Renal cortex interstitium (tissue), 11 donors: ENCODE measurements around the gene SSH2. TPM values are rescaled to one million over a fixed set of nuclear protein-coding genes. Genes with fewer than 3 reads are reported as not detected.
"Not testable (repeated sequence)": the region's sequence is repeated elsewhere in the genome, so short reads cannot be mapped to it uniquely, and the experiment has no call there.

Source experiments
- DNase-seq, 11 donors: peaks; one replicate each; pipeline ENCODE4 v3.0.0-alpha.2; 2013; ENCODE audit warnings: low read depth in 9 of 11, low spot score in 4 of 11; ENCODE audit errors: extremely low read depth in 1 of 11
- polyA plus RNA-seq, 3 donors: library from polyadenylated mRNA; unstranded; fragments of 120-200 nt; gene quantifications; one replicate each; pipeline ENCODE4 v1.2.1, GENCODE V29; 2013; ENCODE audit not compliant: insufficient read length in 3 of 3

SSH2 gene
- polyA plus RNA-seq, 3 donors: 16.1 to 19.7 (median 16.5) TPM

DNA sequence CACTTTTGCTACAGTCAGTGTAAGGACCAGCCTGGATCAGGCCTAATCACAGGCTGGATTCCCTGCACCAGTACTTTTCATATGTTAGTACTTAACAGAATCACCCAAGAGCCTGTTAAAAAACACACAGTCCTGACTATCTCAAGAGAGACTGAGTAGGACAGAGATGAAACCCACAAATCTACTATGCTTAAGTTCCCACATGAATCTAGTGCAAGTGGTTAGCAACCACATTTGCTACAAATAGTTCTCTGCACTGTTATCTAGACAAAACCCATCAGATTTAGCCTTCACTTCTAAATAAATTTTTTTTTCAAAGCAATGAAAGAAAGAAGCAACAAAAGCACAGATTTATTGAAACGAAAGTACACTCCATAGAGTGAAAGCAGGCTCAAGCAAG is 38.9 kb downstream of the SSH2 start:
- DNase-seq: no peak

DNA sequence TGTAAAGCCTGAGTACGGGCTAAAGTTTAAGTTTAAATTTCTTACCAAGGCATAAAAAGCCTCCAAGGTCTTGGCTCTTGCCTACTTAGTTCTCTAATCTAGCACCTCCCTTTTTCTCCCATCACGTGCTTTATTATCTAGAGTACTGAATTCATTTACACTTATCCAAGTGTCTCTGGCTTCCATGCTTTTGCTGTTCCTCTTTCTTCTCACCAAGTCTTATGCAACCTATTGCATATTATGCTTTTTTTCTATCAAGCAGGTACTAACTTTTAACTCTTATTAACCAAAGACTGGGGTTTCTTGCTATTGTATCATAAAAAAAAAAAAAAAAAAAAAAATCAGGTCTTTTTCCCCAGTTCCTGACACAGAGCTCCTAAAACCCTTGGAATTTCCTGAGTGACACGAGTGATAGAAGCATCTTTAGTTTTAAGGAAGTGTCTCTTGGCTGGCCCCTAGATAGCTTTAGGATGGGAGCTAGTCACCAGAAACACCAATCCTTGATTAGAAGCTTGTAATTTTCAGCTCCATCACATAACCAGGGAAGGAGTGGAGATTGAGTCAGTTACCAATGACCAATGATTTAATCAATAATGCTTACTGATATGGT is 44.9 kb downstream of the SSH2 start:
- no peak for DNase-seq

DNA sequence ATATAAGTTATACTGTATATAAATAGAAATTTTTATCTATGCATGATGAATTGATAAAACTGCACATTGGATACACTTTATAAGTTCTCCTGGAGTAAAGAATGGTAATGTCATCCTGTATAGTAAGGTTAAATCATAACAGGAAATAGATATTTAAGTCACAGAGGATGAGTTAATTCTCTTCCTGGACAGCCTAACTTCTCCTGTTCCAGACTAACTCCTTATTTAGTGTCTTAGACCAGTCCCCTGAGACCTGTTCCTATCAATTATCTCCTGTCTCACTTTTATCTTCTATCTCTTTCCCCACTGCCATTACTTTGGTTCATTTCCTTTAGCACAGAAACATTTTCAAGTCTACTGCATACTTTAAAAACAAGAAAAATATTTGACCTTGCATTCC is 46.5 kb downstream of the SSH2 start:
- DNase-seq: no peak

DNA sequence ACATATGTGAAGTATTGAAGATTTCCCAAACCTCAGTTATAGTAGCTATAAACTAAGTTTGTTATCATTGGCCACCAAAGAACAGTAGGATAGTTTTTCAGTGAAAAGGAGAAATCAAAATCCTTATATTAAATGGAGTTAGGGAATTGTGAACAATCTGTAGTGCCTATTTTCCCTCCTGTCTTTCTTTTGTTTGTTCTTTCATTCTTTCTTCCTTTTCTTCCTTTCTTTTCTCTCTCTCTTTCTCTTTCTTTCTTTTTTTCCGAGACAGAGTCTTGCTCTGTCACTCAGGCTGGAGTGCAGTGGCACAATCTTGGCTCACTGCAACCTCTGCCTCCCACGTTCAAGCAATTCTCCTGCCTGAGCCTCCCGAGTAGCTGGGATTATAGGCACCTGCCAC is 48.8 kb downstream of the SSH2 start:
- DNase-seq: no peak

DNA sequence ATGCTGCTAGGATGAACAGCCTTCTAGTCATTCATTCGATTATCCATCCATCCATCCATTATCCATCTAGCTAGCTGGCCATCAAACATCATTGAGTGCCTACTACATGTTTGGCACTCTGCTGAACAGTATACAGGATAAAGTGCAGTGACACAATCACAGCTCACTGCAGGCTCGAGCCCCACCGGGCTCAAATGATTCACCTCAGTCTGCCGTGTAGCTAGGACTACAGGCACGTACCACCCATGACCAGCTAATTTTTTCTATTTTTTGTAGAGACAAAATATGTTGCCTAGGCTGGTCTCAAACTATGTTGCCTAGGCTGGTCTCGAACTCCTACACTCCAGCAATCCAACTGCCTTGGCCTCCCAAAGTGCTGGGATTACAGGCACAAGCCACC is 50.0 kb downstream of the SSH2 start:
- DNase-seq: no peak

DNA sequence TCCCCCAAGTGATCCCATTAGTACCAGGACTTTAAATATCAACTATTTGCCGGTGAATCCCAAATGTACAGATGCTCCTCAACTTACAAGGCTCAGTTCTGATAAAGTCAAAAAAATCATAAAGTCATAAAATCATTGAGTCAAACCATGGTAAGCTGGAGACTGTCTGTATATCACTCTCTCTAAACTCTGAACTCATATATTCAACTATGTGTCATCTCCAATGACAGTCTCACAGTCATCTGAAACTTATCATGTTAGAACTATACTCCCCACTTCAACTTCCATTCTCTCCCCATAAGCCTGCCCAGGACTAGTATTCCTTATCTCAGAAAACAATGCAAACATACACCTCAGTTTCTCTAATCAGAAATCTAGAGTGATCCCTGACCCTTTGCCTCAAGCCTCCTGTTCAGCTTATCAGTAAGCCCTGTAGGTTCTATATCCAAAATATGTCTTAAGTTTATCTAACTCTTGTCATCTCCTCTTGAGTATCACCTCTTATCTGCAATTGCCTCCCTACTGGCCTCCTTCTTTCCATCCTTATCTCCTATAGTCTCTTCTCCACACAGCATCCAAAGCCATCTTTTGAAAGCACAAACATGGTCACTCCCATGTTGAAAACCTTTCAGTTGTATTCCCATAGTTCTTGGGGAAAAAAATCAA is 55.0 kb downstream of the SSH2 start:
- DNase-seq: no peak

DNA sequence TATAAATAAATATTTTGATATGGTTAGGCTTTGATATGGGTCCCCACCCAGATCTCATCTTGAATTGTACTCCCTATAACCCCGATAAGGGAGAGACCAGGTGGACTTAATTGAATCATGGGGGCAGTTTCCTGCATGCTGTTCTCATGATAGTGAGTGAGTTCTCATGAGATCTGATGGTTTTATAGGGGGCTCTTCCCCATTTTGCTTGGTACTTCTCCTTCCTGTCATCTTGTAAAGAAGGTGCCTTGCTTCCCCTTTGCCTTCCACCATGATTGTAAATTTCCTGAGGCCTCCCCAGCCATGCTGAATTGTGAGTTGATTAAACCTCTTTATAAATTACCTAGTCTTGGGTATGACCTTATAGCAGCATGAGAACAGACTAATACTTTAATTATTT is 55.7 kb downstream of the SSH2 start:
- DNase-seq: not testable (repeated sequence)

DNA sequence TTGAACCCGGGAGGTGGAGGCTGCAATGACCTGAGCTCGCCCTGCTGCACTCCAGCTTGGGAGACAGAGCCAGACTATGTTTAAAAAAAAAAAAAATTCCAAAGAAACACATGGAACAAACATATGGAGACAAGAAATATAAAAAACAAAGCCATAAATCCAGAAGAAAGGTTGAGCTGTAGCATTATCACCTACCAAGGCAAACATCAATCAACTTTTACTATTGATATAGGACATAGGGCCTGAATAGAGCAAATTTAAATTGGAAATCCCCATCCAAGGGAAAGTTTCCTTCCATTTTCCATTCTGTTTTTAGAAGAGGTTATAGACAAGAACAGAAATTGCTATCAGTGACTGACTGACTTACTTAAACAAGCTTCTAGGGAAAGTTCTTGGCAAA is 56.6 kb downstream of the SSH2 start:
- DNase-seq: no peak

DNA sequence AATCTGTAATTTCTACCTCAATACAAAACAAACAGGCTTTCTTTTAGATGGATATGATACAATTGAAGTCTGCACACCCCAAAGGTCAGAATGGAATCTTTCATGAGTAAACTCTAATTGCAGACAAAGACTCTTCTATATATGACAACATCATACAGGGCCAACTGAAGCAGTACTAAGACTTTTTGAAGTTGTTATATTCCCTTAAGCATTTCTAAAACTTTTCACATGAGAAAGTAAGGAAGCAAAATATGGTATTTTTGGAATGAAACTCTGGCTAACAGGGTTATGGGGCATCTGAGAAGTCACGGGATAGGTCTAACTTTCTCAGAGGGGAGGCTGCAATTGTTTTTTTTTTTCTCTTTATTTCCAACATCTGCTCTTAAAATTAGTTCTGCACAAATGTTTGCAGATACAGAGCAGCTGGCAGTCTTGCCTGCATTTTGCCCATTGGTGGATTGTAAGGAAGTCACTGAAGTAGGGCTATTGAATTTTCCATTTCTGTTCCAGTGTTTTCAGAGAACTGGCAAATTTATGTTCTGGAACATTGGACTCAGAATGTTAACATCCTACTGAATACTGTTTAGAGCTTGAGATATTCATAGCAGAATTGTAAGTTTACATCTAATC is 59.1 kb downstream of the SSH2 start:
- DNase-seq: no peak

DNA sequence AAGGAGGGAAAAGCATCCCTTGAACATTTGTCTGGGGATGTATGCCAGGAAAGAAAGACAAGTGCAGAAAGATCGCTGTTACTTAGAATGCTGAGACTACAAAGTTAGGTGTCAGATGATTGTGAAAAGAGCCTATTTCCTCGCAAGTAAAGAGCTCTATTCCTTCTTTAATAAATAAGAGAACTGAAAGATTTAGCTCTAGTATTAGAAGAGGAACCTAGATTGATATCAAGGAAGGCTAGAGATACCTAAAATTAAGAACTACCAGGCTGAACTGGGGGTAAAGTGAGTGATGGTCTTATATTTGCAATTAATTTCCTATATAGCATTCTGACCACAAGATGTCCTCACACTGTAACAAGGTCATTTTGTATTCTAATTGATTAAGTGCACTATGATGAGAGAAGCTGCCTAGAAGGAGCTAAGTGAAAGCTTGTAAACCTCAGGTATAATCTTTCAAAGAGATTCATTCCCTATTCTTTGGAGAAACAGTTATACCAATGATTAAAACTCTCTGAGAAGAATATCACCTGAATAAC is 62.3 kb downstream of the SSH2 start:
- DNase-seq: no peak

DNA sequence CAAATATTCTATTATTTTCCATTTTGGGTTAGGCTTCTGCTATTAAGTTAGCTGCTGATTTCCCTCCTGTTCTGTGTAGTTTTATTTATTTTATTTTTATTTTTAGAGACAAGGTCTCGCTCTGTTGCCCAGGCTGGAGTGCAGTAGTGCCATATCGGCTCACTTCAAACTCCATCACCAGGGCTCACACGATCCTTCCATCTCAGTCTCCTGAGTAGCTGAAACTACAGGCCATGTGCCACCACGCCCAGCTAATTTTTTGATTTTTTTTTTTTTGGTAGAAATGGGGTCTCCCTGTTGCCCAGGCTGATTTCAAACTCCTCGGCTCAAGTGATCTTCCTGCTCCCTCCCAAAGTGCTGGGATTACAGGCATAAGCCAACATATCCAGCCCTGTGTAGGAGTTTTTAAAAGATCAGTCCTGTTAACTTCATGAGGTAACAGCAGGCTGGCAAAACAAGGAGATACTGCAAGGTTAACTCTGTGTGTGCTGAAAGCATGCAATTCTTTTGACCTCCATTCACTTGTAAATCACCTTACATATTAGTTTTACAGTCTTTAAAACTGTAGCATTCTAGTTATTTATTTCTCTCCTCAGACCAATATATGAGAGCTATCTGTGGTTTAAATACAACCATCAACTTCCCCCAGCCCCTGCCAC is 63.2 kb downstream of the SSH2 start:
- DNase-seq: no peak

DNA sequence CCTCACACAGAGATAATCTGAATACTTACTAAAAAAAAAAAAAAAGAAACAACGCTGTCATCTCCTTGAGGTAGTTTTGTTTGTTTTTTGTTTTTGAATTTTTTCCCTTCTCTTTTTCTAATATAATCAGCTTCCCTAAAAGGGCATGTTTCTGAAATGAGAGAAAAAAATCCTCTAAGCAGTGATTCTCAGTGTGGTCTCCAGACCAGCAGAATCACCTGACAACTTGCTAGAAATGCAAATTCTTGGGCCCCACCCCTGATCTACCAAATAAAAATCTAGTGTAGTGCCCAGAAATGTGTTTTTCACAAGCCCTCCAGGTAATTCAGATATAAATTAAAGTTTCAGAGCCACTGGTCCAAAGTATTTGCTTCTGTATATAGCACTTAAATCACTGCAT is 65.4 kb downstream of the SSH2 start:
- no peak for DNase-seq

DNA sequence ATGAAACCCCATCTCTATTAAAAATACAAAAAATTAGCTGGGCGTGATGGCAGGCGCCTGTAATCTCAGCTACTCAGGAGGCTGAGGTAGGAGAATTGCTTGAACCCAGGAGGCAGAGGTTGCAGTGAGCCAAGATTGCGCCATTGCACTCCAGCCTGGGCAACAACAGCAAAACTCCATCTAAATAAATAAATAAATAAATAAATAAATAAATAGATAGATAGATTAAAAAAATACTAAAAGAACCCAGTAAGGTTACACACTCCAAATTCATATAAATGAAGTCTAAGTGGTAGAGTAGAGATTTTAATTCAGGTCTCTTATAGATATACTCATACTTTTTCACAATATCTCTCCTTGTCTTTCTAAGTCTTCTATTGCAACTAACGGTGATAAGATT is 65.9 kb downstream of the SSH2 start:
- not testable (repeated sequence) for DNase-seq

DNA sequence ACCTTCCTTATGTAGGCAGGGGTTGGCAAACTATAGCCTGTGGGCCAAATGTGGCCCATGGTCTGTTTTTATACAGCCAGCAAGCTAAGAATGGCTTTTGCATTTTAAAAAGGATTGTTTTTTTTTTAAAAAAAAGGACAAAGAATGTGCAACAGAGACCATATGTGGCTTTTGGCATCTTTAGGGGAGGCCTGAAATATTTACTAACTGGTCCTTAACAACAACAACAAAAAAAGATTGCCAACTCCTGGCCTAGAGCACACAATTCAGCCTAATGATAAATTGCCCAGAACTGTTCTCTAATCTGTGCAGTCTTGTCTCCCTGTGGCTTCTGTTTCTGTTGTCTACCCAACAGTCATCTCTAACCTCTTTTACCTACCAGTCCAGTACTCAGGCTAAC is 67.1 kb downstream of the SSH2 start:
- no peak for DNase-seq

DNA sequence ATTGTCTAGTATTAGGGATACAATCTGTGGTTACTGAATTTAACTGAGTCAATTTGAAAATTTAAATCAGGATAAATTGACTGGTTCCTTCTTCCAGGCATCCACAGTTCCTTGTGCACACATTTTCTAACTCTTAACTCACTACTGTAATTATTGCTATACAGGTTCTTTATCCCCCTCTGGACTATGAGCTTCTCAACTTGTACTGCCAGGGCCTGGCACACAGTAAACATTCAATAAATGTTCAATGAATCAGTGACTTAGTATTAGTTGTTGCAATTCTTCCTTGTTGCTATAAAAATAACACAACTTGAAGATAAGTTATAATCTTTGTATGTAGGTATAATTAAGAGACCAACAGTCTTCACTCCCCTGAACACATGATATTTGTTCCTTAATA is 67.9 kb downstream of the SSH2 start:
- no peak for DNase-seq

DNA sequence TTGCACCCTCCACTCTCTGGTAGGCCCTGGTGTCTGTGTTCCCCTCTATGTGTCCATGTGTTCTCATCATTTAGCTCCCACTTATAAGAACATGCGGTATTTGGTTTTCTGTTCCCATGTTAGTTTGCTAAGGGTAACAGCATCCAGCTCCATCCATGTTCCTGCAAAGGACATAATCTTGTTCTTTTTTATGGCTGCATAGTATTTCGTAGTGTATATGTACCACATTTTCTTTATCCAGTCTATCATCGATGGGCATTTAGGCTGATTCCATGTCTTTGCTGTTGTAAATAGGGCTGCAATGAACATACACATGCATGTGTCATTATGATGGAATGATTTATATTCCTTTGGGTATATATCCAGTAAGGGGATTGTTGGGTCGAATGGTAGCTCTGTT is 70.6 kb downstream of the SSH2 start:
- not testable (repeated sequence) for DNase-seq

DNA sequence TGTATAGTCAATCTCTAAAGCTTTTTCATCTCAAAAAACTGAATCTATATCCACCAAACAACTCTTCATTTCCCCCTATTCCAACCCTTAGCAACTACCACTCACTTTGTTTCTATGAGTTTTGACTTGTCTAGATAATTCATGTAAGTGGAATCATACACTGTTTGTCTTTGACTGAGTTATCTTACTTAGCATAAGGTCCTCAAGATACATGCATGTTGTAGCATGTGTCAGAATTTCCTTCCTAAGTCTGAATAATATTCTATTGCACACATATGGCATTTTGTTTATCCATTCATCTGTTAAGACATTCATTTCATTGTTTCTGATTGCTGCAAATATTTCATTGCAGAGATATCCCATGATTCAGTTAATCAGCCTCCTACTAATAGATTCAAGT is 72.2 kb downstream of the SSH2 start:
- DNase-seq: no peak

DNA sequence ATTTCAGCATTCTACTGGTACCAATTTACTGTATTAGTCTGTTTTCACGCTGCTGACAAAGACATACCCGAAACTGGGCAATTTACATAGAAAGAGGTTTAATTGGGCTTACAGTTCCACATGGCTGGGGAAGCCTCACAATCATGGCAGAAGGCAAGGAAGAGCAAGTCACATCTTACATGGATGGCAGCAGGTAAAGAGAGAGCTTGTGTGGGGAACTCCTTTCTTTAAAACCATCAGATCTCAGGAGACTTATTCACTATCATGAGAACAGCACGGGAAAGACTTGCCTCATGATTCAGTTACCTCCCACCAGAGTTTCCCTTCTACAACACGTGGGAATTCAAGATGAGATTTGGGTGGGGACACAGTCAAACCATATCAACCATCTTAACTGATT is 72.9 kb downstream of the SSH2 start:
- not testable (repeated sequence) for DNase-seq

DNA sequence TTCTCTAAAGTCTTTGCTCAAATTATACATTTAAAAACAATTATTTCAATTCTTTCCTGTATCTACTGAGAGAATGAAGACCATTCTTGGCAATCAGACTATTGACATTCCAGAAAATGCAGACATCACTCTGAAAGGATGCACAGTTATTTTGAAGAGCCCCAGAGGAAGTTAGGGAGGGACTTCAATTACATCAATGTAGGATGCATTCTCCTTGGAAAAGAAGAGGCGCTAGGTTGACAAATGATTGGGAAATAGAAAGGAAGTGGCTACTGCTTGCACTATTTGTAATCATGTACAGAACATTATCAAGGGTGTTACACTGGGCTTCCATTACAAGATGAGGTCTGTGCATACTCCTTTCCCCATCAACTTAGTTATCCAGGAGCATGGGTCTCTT is 74.3 kb downstream of the SSH2 start:
- DNase-seq: no peak

DNA sequence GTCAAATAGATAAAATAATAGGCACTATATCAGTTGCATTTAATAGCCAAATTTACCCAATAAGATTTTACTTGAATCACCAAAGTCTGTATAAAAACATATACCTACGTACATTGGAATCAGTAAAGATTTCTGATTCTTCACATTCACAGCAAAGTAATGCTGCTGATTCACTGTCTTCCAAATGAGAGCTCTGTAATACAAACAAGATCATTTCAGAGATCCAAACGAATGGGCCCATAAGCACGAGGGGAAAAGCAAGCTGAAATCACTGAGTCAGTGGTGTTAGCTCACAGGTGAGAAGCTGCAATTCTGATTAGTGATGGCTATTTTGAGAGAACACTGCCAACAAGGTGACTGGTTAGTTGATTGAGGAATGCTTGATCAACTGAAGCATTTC is 81.3 kb downstream of the SSH2 start:
- no peak for DNase-seq
